Measurements from ENCODE around the gene ASMTL. TPM values are rescaled to one million over a fixed set of nuclear protein-coding genes. Genes with fewer than 3 reads are reported as not detected.
"Not testable (repeated sequence)": the region's sequence is repeated elsewhere in the genome, so short reads cannot be mapped to it uniquely, and the experiment has no call there.

ASMTL gene
- total RNA-seq, 4 donors from 2014 or later = 29.7 to 56.1 (median 42.4) TPM

GRCh38 chrX:1449823-1450149 lies 2.9 kb downstream of the ASMTL start:
- 94 to 95% methylated on average over 2 of the region's 2 CpGs for WGBS, 2 donors
- Histone ChIP-seq H3K27me3 (no peaks in the 10 kb centered on the region), H3K4me1 (peaks cover 11% of the 10 kb centered on the region in 2 donors), H3K9me3 (no peaks in the 10 kb centered on the region), H3K36me3 (no peaks in the 10 kb centered on the region), H3K27ac (no peak overlapping the region), H3K4me3 (replicated peaks in 1 of 3) (no peak overlapping the region)
- intact Hi-C loops (cut with DNase I) = loop anchor here (5.0 to 10.0 kb wide), 4 partner anchors 52 to 1238 kb away; no protein-coding TSS in a partner anchor
- TF ChIP-seq POLR2A (IDR thresholded peaks at IDR 0.05) = no peak
- TF ChIP-seq CTCF (IDR thresholded peaks at IDR 0.05) = no peak
- no peak for DNase-seq

- intact Hi-C loops (cut with DNase I) = no loop called here
- 93 to 95% methylated on average over 9 of the region's 9 CpGs for WGBS, 2 donors
- H3K4me1 ChIP-seq = peaks cover 11% of the 10 kb centered on the region in 2 donors
- H3K4me3 ChIP-seq (replicated peaks in 1 of 3) = no peak overlapping the region
- H3K27ac ChIP-seq = no peak overlapping the region
- no peaks in the 10 kb centered on the region for H3K9me3 ChIP-seq
- H3K27me3 ChIP-seq = no peaks in the 10 kb centered on the region
- H3K36me3 ChIP-seq = no peaks in the 10 kb centered on the region
- TF ChIP-seq POLR2A (IDR thresholded peaks at IDR 0.05) = no peak
- no peak for TF ChIP-seq CTCF (IDR thresholded peaks at IDR 0.05)
- no peak for DNase-seq
Observed at GRCh38 chrX:1449036-1449822, 3.5 kb downstream of the ASMTL start.

- H3K4me1 ChIP-seq = peaks cover 11% of the 10 kb centered on the region in 2 donors
- DNase-seq; H3K4me3 ChIP-seq (replicated peaks in 1 of 3); H3K27ac ChIP-seq; H3K36me3 ChIP-seq; H3K9me3 ChIP-seq; intact Hi-C loops (cut with DNase I); H3K27me3 ChIP-seq: not testable (repeated sequence)
- WGBS, 2 donors = 90 to 93% methylated on average over 5 of the region's 5 CpGs
Observed at GRCh38 chrX:1448573-1449001, 4.1 kb downstream of the ASMTL start.

- H3K27ac ChIP-seq; H3K4me3 ChIP-seq (replicated peaks in 1 of 3); H3K27me3 ChIP-seq; intact Hi-C loops (cut with DNase I); DNase-seq; H3K9me3 ChIP-seq; H3K36me3 ChIP-seq: not testable (repeated sequence)
- H3K4me1 ChIP-seq = peaks cover 11% of the 10 kb centered on the region in 2 donors
- 94 to 98% methylated on average over 8 of the region's 8 CpGs for WGBS, 2 donors
Observed at GRCh38 chrX:1447969-1448572, 4.6 kb downstream of the ASMTL start.

- H3K4me3 ChIP-seq (replicated peaks in 1 of 3); H3K27ac ChIP-seq; H3K36me3 ChIP-seq; intact Hi-C loops (cut with DNase I); H3K27me3 ChIP-seq; H3K9me3 ChIP-seq; DNase-seq: not testable (repeated sequence)
- 89 to 92% methylated on average over 13 of the region's 13 CpGs for WGBS, 2 donors
- H3K4me1 ChIP-seq = peaks cover 11% of the 10 kb centered on the region in 2 donors
Observed at GRCh38 chrX:1446984-1447968, 5.4 kb downstream of the ASMTL start.
